AG04450 (cell line): ENCODE results near the gene SFTPB. TPM values are rescaled to one million over a fixed set of nuclear protein-coding genes. Genes with fewer than 3 reads are reported as not detected.
A peak's percentile ranks its signal among the peaks of the same experiment; 100 is the strongest.

ENCODE experiments used
- CTCF ChIA-PET: fragments of 300-600, 350-600 bp; formaldehyde crosslinking; extraction: SDS; loops from one replicate; lab custom pipeline; 2022; ENCODE audit warnings: antibody characterized with exemption, inconsistent platforms; lab: Charles Lee
- POLR2A ChIA-PET: fragments of 350-600 bp; formaldehyde crosslinking; extraction: SDS; loops from one replicate; lab custom pipeline; 2021; ENCODE audit warnings: antibody characterized with exemption, inconsistent platforms; lab: Yijun Ruan, JAX
- DNase-seq: peaks from one replicate; pipeline ENCODE4 v3.0.0-alpha.2; 2011; ENCODE audit warnings: low read depth, low spot score
- H3K27ac ChIP-seq: one replicate; pipeline ENCODE4 v1.5.1; 2012; ENCODE audit warnings: low read depth, low read length, control low read depth
- H3K27me3 ChIP-seq: one replicate; pipeline ENCODE4 v1.6.0; 2012; ENCODE audit warnings: low read length; ENCODE audit not compliant: control insufficient read depth, insufficient read depth
- H3K4me3 ChIP-seq: 2 replicates; pipeline ENCODE4 v1.5.1; 2011; ENCODE audit warnings: mild to moderate bottlenecking, low read depth, low read length, control low read depth
- H3K9me3 ChIP-seq: 2 replicates; pipeline ENCODE4 v1.5.1; 2012; ENCODE audit warnings: low read length; ENCODE audit not compliant: control insufficient read depth, insufficient read depth
- CTCF ChIP-seq: IDR thresholded peaks from 2 replicates; pipeline ENCODE4 v1.5.1; 2011; ENCODE audit warnings: low read depth, low read length, control low read depth, inconsistent platforms
- polyA plus RNA-seq: library from polyadenylated mRNA; depleted of rRNA; stranded (reverse); fragments of >200 nt; gene quantifications from 2 replicates; pipeline ENCODE4 v1.2.3, GENCODE V29; 2011

The SFTPB gene
- polyA plus RNA-seq, 1 experiment, result not detected

- Histone ChIP-seq H3K4me3 (no peak overlapping the region), H3K9me3 (no peaks in the 10 kb centered on the region; the same call in 1 of the 2 replicates), H3K27ac (no peak overlapping the region), H3K27me3 (no peaks in the 10 kb centered on the region)
- no peak for DNase-seq
- ChIA-PET CTCF (interaction anchor here (5.2 to 8.7 kb wide), 2 partner anchors 18 to 73 kb away, joined by 39 to 165 read pairs; no protein-coding TSS in a partner anchor), POLR2A (no interaction called here)
- TF ChIP-seq CTCF, result no peak
These were observed 42.9 kb upstream of the SFTPB start for GRCh38 chr2:85710687-85711577.

- DNase-seq, result no peak
- no peaks in the 10 kb centered on the region; the same call in 1 of the 2 replicates for H3K9me3 ChIP-seq
- ChIA-PET POLR2A (no interaction called here), CTCF (interaction anchor here (0.5 to 8.7 kb wide), 13 partner anchors 13 to 370 kb away, joined by 3 to 165 read pairs (median 4); no protein-coding TSS in a partner anchor)
- no peaks in the 10 kb centered on the region for H3K27me3 ChIP-seq
- no peak for TF ChIP-seq CTCF
- peak overlapping the region; percentile 21 for H3K27ac ChIP-seq
- H3K4me3 ChIP-seq, result no peak overlapping the region
These were observed 41.4 kb upstream of the SFTPB start for GRCh38 chr2:85709401-85709811.

- no peak overlapping the region for H3K27ac ChIP-seq
- TF ChIP-seq CTCF, result no peak
- H3K27me3 ChIP-seq, result no peaks in the 10 kb centered on the region
- DNase-seq, result no peak
- ChIA-PET POLR2A (no interaction called here), CTCF (interaction anchor here (0.6 to 8.7 kb wide), 17 partner anchors 10 to 371 kb away, joined by 3 to 165 read pairs (median 4); no protein-coding TSS in a partner anchor)
- no peak overlapping the region for H3K4me3 ChIP-seq
- no peaks in the 10 kb centered on the region; the same call in 1 of the 2 replicates for H3K9me3 ChIP-seq
These were observed 40.6 kb upstream of the SFTPB start for GRCh38 chr2:85708641-85709040.

- Histone ChIP-seq H3K4me3 (no peak overlapping the region), H3K27ac (no peak overlapping the region), H3K9me3 (no peaks in the 10 kb centered on the region; the same call in 1 of the 2 replicates), H3K27me3 (no peaks in the 10 kb centered on the region)
- CTCF ChIA-PET, result interaction anchor here (0.6 to 8.7 kb wide), 34 partner anchors 8 to 728 kb away, joined by 3 to 165 read pairs (median 5); partner anchors contain the start of gene ATOH8
- DNase-seq, result peak; percentile 87
- peak; percentile 89 for TF ChIP-seq CTCF
- POLR2A ChIA-PET, result interaction anchor here (1.9 kb wide), 1 partner anchor 59 kb away, joined by 5 read pairs; no protein-coding TSS in a partner anchor
These were observed 39.3 kb upstream of the SFTPB start for GRCh38 chr2:85707304-85707703.
